K562 (cell line): ENCODE measurements around the gene JUNB. TPM values are rescaled to one million over a fixed set of nuclear protein-coding genes. Genes with fewer than 3 reads are reported as not detected.
A peak's percentile ranks its signal among the peaks of the same experiment; 100 is the strongest.

Experiments
- CCAR2 ChIP-seq: fragments of 200-400 bp; formaldehyde crosslinking; IDR thresholded peaks from 2 replicates; pipeline ENCODE4 v1.6.1; 2017; ENCODE audit warnings: mild to moderate bottlenecking, low read depth, low read length
- CCNT2 ChIP-seq: IDR thresholded peaks from 2 replicates; pipeline ENCODE4 v1.6.1; 2011; ENCODE audit warnings: borderline replicate concordance, low read depth, mild to moderate bottlenecking, moderate library complexity, mixed read lengths, low read length; ENCODE audit not compliant: insufficient read length; ENCODE audit errors: extremely low read depth
- CEBPB ChIP-seq: fragments of 450-650 bp; IDR thresholded peaks from 2 replicates; pipeline ENCODE4 v1.6.1; 2016; ENCODE audit warnings: missing genetic modification characterization, missing compliant biosample characterization
- CHD4 ChIP-seq: fragments of 200-600 bp; sonication (generic); IDR thresholded peaks from 3 replicates; pipeline ENCODE4 v1.6.1; 2012; ENCODE audit warnings: low read depth, mild to moderate bottlenecking, mixed read lengths, low read length, inconsistent platforms; ENCODE audit not compliant: insufficient read depth, insufficient replicate concordance, poor library complexity, severe bottlenecking
- CREBBP ChIP-seq: IDR thresholded peaks from one replicate; pipeline ENCODE4 v1.6.1; 2012; ENCODE audit warnings: low read depth, mild to moderate bottlenecking, control low read depth, inconsistent platforms, low read length
- ELK3 ChIP-seq: fragments of 450-650 bp; formaldehyde crosslinking; IDR thresholded peaks from 2 replicates; pipeline ENCODE4 v1.4.0; 2020; ENCODE audit warnings: mild to moderate bottlenecking
- FOXP4 ChIP-seq: sonication (generic); formaldehyde crosslinking; IDR thresholded peaks from 2 replicates; pipeline ENCODE4 v1.8.0; 2022; ENCODE audit warnings: mild to moderate bottlenecking, missing genetic modification reagents, borderline replicate concordance
- GABPA ChIP-seq: fragments of 200-800 bp; sonication (Bioruptor generic); conservative IDR thresholded peaks from 2 replicates; pipeline ENCODE4 v1.6.1; 2016; ENCODE audit warnings: low read depth, missing genetic modification characterization, missing compliant biosample characterization
- HMGXB4 ChIP-seq: sonication (generic); formaldehyde crosslinking; IDR thresholded peaks from 2 replicates; pipeline ENCODE4 v1.8.1; 2023; ENCODE audit warnings: mild to moderate bottlenecking, missing genetic modification reagents
- HOMEZ ChIP-seq: fragments of 250-450 bp; sonication (Bioruptor Pico); IDR thresholded peaks from 2 replicates; pipeline ENCODE4 v1.4.0; 2020; ENCODE audit warnings: mild to moderate bottlenecking, moderate library complexity
- KDM1A ChIP-seq, 2 experiments: fragments of 450-650 bp; IDR thresholded peaks; 2 replicates each; pipeline ENCODE4 v1.6.1; 2016; ENCODE audit warnings: mild to moderate bottlenecking in 2 of 2
- NR2C2 ChIP-seq, 2 experiments: fragments of 200-800 bp in 1 of 2; sonication (Bioruptor generic) in 1 of 2; sonication (generic) in 1 of 2; formaldehyde crosslinking in 1 of 2; IDR thresholded peaks; 2 replicates each; pipeline versions ENCODE4 v1.6.1 to v1.8.0; 2016 to 2022; ENCODE audit warnings: mild to moderate bottlenecking in 1 of 2, missing compliant biosample characterization in 1 of 2, missing genetic modification characterization in 1 of 2, missing genetic modification reagents in 1 of 2
- SMARCB1 ChIP-seq: IDR thresholded peaks from 2 replicates; pipeline ENCODE4 v1.6.1; 2011; ENCODE audit warnings: improper control_type of control experiment, low read depth; ENCODE audit not compliant: insufficient read length
- SPI1 ChIP-seq: IDR thresholded peaks from 2 replicates; pipeline ENCODE4 v1.6.1; 2011; ENCODE audit warnings: low read depth, low read length, control low read depth, borderline replicate concordance
- ZBTB43 ChIP-seq: sonication (generic); formaldehyde crosslinking; IDR thresholded peaks from 2 replicates; pipeline ENCODE4 v1.8.0; 2023; ENCODE audit warnings: mild to moderate bottlenecking, missing genetic modification reagents
- ZFPM2 ChIP-seq: fragments of 250-450 bp; sonication (Bioruptor Pico); IDR thresholded peaks from 2 replicates; pipeline ENCODE4 v1.5.1; 2022; ENCODE audit warnings: mild to moderate bottlenecking
- ZNF143 ChIP-seq: sonication (generic); formaldehyde crosslinking; IDR thresholded peaks from 2 replicates; pipeline ENCODE4 v1.9.0; 2022; ENCODE audit warnings: mild to moderate bottlenecking, missing genetic modification reagents
- polyA plus RNA-seq, 8 experiments: library from polyadenylated mRNA; depleted of rRNA in 4 of 8; stranded (reverse) in 5 of 8; unstranded in 3 of 8; fragments of >200 nt; fragmentation: Nextera tagmentation in 2 of 8; fragmentation: Illumina TruSeq in 1 of 8; extraction: Ambion mirVana in 2 of 8; extraction: Trizol in 1 of 8; gene quantifications; 2 replicates each; pipeline versions ENCODE4 v1.2.1 to v1.2.3, GENCODE V29; 2011 to 2014; ENCODE audit warnings: inconsistent platforms in 1 of 8, missing spikeins in 1 of 8
- total RNA-seq, 7 experiments: library from RNA; depleted of rRNA in 6 of 7; stranded (reverse); fragments of >200 nt in 6 of 7; fragmentation: Illumina TruSeq in 2 of 7; extraction: Trizol in 2 of 7; gene quantifications; 2 replicates each; pipeline versions ENCODE4 v1.2.1 to v1.2.3, GENCODE V29; 2011 to 2021; ENCODE audit warnings: low replicate concordance in 1 of 7

Gene JUNB
- total and polyA plus RNA-seq, 9 of the 15 experiments (the other 6 are each of a cell fraction or from before 2014, with no cell fraction given), result 0.23 to 88.1 (median 13.1) TPM

GRCh38 chr19:12757544-12758274, 33.6 kb upstream of the JUNB start (continued):
- TF ChIP-seq CCNT2, result peak; percentile 73
- no peak for TF ChIP-seq HMGXB4 (CRISPR knock-in tag)
- no peak for TF ChIP-seq KDM1A (IDR thresholded peaks at IDR 0.05)
- TF ChIP-seq SPI1, result no peak
- no peak for TF ChIP-seq CREBBP
- TF ChIP-seq ZNF143 (CRISPR knock-in tag), result 0 out of 2 replicates have a peak, but pooled peaks have one; percentile 29
- TF ChIP-seq FOXP4 (CRISPR knock-in tag), result no peak
- TF ChIP-seq GABPA, result no peak
- TF ChIP-seq CHD4, result no peak
- TF ChIP-seq NR2C2 (CRISPR knock-in tag; IDR thresholded peaks at IDR 0.05), result no peak
- no peak for TF ChIP-seq NR2C2 (tag; IDR thresholded peaks at IDR 0.05)
- no peak for TF ChIP-seq CCAR2
- no peak for TF ChIP-seq ZBTB43
- TF ChIP-seq CEBPB (tag), result no peak
- TF ChIP-seq ZFPM2 (CRISPR knock-in tag), result no peak
- no peak for TF ChIP-seq SMARCB1
- TF ChIP-seq HOMEZ (CRISPR knock-in tag), result no peak
- TF ChIP-seq ELK3 (CRISPR knock-in tag), result no peak
